HG03045 (cell line): ENCODE results near the gene CERS3.

ENCODE experiments used
- ATAC-seq: cut with Tn5 transposase; IDR thresholded peaks from one replicate; pipeline ENCODE4 v1.9.1; 2021; ENCODE audit warnings: mild to moderate bottlenecking, moderate library complexity; ENCODE audit not compliant: unreplicated experiment

CERS3 gene

DNA sequence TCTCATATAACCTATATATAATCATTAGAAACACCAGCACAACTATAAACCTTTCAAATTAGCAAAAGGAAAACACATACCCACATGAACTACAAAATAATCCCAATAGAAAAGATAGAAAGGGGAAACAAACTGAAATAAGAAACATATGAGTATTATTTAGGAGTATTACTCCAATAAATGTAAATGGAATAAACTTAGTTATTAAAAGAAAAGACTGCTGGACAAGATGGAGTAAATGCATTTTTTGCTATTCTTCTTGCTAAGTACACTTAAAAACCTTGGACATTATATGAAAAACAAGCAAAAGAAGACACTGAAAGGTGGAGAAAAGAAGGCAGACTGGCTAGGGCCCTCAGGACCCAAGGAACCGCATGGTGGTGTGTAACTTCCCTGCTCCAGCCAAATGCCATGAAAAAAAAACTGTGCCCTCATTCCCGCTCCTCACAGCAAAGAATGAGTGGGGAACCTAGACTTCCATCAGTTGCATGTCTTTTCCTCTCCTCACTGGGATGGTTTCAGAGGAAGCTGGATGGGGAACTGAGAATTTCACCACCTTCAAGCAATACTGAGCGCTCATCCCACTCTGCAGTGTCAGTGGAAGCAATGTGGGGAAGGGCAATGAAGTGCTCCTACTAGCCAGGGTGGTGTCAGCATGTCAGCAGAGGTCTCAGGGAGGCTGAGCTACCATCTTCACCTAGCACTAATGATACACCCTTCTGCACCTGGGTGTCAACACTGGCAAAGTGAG is 143.3 kb downstream of the CERS3 start:
- ATAC-seq = no peak

DNA sequence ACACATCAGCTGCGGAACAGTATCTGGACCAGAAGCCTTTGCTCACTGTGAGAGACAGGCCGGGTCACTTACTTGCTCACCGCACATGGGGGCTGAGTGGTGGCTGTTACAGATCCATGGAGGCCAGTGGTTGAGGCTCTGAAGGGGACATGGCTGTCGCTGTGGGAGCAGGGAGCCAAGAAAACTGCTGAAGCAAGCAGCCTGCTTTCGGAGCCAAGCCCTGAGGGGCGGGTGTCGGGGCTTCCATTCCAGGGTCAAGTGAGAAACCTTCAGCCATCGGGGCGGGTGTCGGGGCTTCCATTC is 144.7 kb downstream of the CERS3 start:
- no peak for ATAC-seq

DNA sequence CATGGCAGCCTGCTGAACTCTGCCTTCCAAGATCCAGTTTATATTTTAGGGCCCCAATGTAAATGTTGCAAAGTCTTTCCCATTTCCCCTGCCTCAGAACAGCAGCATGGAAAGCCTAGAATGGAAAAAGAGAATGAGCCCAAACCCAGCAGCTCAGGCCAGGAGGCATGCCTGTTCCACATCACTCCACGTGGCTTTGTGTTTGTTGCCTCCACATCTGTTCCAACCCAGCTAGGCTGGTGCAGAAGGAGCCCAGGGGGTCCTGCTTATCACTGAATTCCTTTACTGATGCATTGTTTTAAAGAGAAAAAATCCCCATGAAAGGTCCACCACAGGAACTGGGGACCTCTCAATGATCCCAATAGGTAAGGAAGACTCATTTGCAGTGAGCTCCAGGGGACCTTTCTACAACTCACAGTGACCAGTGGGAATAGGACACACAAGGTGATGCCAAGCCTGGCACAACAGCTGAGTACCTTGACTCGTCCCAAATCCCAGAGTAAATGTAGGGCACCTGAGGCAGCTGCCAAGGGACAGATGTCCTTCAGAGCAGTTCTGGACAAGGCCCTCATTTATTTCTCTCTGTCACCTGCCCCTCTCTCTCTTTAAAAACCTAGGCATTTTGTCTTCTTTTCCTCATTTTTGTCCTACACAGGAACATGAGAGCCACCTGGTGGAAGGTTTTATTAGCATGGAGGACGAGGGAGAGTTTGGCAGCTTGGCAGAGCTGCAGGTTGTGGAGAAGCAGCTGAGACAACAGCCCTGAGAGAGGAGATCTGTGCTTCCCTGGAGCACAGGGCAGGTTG is 145.2 kb downstream of the CERS3 start:
- no peak for ATAC-seq

DNA sequence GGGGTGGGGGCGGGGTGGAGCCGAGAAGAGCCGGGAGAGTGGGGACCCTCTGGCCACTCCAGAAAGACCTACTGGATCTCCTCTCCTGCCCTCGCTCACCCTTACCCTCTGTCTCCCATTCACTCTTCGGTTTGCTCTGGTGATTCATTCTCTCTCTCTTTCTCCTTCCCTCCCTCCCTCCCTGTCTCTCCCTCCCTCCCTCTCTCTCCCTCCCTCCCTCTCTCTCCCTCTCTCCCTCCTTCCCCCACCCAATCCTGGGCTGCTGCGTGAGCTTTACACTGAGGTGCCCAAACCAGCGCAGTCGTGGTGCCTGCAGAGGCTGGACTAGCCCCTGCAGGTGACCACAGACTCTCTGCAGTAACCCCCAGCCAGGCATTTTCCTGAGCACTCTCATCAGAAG is 154.8 kb downstream of the CERS3 start:
- ATAC-seq = no peak

DNA sequence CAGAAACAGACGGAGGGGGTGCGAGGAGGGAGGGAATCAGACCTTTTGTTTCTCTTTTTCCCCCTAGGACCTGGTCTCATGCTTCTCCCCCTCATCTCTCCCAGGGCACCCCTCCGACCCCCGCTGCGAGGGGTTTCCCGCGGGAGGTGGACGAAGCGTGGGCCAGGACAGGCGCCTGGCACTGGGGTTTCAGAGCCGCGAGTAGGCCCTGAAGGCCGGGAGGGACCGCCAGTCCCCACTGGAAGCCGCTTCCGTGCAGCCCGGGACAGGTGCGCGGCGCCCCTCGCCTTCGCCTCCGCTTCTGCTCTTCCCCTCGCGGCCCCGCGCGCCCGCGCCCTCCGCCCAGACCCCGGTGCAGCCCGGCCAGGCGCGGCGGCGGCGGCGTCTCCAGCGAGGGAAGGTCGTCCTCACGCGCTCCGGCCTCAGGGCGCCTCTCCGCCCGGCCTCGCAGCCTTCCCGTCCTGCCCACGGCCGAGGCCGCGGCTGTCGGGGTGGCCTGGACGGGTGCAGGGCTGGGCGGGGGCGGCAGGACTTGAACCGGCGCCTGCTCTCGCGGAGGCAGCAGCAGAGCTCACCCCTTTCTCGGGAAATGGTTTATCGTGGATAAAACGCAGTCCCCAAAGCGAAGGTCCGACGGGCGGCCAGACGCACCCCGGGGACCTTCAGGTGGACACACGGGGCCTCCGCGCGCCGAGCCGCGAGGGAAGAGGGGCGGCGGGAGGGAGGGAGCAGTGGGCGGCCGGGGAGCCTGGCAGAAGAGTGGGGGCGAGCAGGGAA is 155.4 kb downstream of the CERS3 start:
- ATAC-seq = no peak

DNA sequence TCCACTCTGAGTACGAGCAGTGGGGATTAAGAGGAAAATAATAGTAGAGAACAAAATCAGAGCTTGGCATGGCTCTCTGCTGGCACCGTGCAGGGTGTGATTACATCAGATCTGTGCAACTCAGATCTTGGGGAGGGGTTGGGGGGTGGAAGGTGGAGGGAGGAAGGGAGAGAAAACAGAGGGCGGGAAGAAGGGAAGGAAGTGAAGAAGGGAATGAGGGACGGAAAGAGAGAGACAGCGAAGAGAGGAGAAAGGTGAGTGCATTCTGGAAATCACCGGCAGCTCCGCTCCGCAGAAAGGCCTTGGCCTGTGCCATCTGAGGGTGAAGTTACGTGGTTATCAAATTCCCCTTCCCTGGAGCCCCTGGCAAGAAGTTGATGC is 156.0 kb downstream of the CERS3 start:
- ATAC-seq = no peak

DNA sequence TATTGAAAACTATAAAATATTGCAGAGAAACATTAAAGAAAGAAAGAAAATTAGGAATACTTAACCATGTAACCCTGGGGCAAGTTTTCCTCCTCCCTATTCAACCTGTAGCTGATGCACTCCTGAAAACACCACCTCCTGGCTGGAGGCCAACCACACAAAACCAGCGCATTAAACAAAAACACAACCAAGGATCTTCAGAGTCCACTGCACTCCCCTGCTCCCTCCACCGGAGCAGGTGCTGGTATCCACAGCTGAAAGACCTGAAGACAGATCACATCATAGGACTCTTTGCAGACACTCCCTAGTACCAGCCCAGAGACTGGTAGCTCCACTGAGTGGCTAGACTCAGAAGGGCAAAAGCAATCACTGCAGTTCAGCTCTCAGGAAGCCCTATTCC is 173.4 kb downstream of the CERS3 start:
- ATAC-seq = no peak

DNA sequence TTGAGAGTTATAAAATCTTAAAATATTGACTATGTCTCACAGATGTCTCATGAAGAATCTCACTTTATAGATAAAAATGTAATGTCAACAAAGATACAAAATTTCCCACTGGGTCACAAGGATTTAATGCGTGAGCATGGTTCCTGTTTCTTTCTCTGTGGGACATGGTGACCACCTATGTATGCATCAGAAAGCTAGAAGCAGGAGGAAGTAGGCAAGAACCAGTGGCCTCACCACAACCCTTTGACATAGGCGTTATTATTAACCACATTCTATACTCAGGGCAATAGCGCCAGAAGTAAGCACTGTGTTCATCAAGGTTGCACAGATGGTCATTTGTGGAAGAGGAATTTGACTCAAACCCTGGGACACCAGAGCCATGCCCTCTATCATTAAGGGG is 175.3 kb downstream of the CERS3 start:
- no peak for ATAC-seq

DNA sequence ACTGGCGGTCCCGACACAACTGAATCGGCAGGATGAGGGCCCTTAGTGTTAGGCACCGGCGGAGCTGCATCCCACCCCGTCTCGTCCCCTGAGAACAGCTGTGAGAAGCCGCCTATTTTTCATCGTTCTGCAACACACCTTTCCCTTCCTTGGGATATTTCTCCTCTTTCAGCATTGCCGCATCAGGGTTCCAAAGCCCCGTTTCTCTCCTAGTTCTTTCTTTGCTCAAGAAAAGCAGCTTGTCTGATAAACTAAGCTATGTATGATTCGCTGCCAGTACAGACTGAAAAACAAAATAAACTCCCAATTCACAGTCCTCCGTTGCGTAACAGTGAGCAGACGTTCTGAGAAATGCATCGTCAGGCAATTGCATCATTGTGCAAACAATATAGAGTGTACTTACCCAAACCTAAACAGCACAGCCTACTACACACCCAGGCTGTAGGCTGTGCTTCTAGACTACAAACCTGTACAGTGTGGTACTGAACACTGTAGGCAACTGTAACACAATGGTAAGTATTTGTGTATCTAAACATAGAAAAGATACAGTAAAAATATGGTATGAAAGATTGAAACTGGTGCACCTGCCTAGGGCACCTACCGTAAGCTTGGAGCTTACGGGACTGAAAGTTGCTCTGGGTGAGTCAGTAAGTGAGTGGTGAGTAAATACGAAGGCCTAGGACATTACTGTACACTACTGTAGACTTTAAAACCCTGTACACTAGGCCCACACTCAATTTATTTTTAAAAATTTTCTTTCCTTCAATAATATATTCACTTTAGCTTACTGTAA is 178.1 kb downstream of the CERS3 start:
- no peak for ATAC-seq
